Chondrocyte (in vitro differentiated cells): Measurements from ENCODE around the gene VSIG8. TPM values are rescaled to one million over a fixed set of nuclear protein-coding genes. Genes with fewer than 3 reads are reported as not detected.

Experiments
- DNase-seq: peaks from one replicate; pipeline ENCODE4 v3.0.0; 2021; ENCODE audit warnings: mixed read lengths, low spot score
- H3K27ac Mint-ChIP-seq: one replicate; pipeline ENCODE4 v1.8.0; 2021; ENCODE audit warnings: mild to moderate bottlenecking, moderate library complexity, mixed read lengths; ENCODE audit not compliant: unreplicated experiment
- H3K27me3 Mint-ChIP-seq: 2 replicates; pipeline ENCODE4 v1.8.0; 2021; ENCODE audit warnings: low read depth, mixed read lengths
- H3K36me3 Mint-ChIP-seq: 2 replicates; pipeline ENCODE4 v1.8.0; 2021; ENCODE audit warnings: low read depth, mixed read lengths
- H3K4me1 Mint-ChIP-seq: 2 replicates; pipeline ENCODE4 v1.8.0; 2021; ENCODE audit warnings: low read depth, mild to moderate bottlenecking, mixed read lengths
- H3K4me3 Mint-ChIP-seq: one replicate; pipeline ENCODE4 v1.8.0; 2021; ENCODE audit warnings: mild to moderate bottlenecking, moderate library complexity, mixed read lengths; ENCODE audit not compliant: unreplicated experiment
- H3K9me3 Mint-ChIP-seq: 2 replicates; pipeline ENCODE4 v1.8.0; 2021; ENCODE audit warnings: low read depth, mixed read lengths
- CTCF ChIP-seq: fragments of 200-600 bp; sonication (generic); IDR thresholded peaks from 2 replicates; pipeline ENCODE4 v1.5.0; 2021; ENCODE audit warnings: antibody characterized with exemption, mild to moderate bottlenecking, moderate library complexity
- total RNA-seq: library from RNA; stranded (reverse); gene quantifications from 3 replicates; pipeline ENCODE4 v1.2.1, GENCODE V29; 2021

VSIG8 gene
- total RNA-seq, 1 donor from 2014 or later, result not detected

DNA sequence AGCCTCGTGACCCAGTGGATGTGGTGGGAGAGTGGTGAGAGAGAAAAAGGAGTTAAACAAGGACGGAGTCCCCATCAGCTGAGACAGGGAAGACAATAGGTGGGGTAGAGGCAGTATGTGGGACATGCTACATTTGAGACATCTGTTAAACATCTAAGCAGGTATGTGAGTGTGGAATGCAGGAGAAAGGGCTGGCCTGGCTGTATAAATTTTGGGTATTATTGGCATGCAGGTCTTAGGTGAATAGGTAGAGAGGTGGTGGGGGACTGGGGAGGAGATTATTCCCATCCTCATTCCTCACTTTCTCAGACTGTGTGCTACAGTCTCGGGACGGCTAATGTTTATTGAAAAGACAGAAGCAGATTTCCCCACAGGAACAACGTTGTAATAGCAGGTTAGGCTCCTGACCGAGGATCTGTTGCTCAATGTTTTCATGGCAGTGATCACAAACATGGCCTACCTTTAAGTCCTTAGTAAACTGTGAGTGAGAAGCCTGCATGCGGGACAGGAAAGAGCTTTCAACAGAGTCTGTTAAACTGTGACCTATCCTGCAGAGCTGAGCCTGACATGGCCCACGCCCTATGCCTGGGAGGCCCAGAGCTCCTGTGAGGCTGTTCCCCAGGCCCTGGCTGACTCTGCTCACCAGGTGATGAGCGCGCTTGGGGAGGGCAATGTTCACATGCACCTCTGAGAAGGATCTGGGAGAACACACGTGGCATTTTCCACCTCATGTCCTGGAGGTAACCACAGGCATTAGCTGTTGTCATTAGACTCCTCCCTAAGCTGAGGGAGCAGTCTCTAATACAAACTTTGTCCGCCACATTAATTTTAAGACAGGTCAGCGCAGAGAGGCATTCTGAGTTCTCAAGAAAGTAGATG is 16.5 kb downstream of the VSIG8 start:
- peaks cover 3% of the 10 kb centered on the region for H3K9me3 Mint-ChIP-seq
- no peak overlapping the region for H3K27ac Mint-ChIP-seq
- peaks cover 13% of the 10 kb centered on the region for H3K4me1 Mint-ChIP-seq
- peaks cover 5% of the 10 kb centered on the region for H3K36me3 Mint-ChIP-seq
- no peak for DNase-seq
- peaks cover 3% of the 10 kb centered on the region for H3K27me3 Mint-ChIP-seq
- no peak for TF ChIP-seq CTCF
- H3K4me3 Mint-ChIP-seq, result no peak overlapping the region

DNA sequence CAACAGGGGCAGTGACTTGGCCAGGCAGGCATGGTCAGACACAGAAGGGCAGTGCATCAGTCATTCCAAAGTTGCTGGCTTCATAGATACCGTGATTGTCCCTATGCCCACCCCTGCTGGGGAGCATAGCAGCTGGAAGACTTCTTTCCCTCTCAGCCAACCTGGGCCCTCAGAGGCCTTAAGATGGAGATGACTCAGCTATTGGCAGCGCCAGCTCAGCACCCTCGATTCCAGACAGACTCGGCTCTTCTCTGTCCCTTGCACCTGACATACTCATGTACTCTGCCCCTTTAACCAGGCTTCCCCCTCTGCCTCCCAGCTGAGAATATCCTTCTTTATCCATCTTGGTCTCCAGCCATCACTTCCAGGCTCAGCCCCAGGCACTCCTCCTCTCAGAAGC is 19.0 kb downstream of the VSIG8 start:
- H3K36me3 Mint-ChIP-seq, result peaks cover 7% of the 10 kb centered on the region
- no peak overlapping the region for H3K4me3 Mint-ChIP-seq
- no peak for DNase-seq
- no peaks in the 10 kb centered on the region for H3K9me3 Mint-ChIP-seq
- H3K27ac Mint-ChIP-seq, result no peak overlapping the region
- TF ChIP-seq CTCF, result no peak
- H3K27me3 Mint-ChIP-seq, result peaks cover 3% of the 10 kb centered on the region
- H3K4me1 Mint-ChIP-seq, result no peaks in the 10 kb centered on the region

- no peaks in the 10 kb centered on the region for H3K4me1 Mint-ChIP-seq
- peaks cover 7% of the 10 kb centered on the region for H3K36me3 Mint-ChIP-seq
- peaks cover 3% of the 10 kb centered on the region for H3K27me3 Mint-ChIP-seq
- no peak overlapping the region for H3K27ac Mint-ChIP-seq
- no peak for DNase-seq
- H3K9me3 Mint-ChIP-seq, result no peaks in the 10 kb centered on the region
- H3K4me3 Mint-ChIP-seq, result no peak overlapping the region
- no peak for TF ChIP-seq CTCF
Observed at GRCh38 chr1:159841749-159842148, 20.7 kb downstream of the VSIG8 start.

GRCh38 chr1:159839116-159839849 is 23.2 kb downstream of the VSIG8 start:
- Mint-ChIP-seq H3K27me3 (no peaks in the 10 kb centered on the region), H3K36me3 (peaks cover 14% of the 10 kb centered on the region), H3K4me3 (no peak overlapping the region), H3K4me1 (no peaks in the 10 kb centered on the region), H3K9me3 (no peaks in the 10 kb centered on the region), H3K27ac (no peak overlapping the region)
- DNase-seq, result no peak
- TF ChIP-seq CTCF, result no peak

- Mint-ChIP-seq H3K4me1 (no peaks in the 10 kb centered on the region), H3K27ac (no peak overlapping the region), H3K4me3 (no peak overlapping the region), H3K27me3 (no peaks in the 10 kb centered on the region), H3K36me3 (peaks cover 14% of the 10 kb centered on the region), H3K9me3 (no peaks in the 10 kb centered on the region)
- TF ChIP-seq CTCF, result no peak
- DNase-seq, result no peak
Observed at GRCh38 chr1:159838715-159839114, 23.7 kb downstream of the VSIG8 start.
